ENCODE measurements around the gene ERCC5.

The ERCC5 gene

DNA sequence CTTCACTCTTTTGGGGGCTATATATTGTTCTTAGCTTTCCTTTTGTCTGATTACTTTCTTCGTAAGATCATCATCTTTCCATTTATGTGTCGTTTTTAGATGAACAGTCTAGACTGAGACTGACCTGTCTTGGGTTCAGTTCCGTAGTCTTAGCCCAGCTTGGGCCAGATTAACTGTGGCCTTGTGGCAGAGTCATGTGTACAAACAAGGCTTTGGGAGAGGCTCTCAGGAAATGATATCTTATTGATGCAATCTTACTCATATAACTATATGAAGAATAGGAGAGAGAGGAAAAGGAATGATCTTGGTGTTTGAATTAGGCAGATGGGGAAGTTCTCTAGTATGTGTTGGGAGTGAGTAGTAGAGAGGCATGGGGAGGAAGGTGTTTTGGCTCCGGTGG is 6.8 kb upstream of the ERCC5 start:
- no peak for DNase-seq

DNA sequence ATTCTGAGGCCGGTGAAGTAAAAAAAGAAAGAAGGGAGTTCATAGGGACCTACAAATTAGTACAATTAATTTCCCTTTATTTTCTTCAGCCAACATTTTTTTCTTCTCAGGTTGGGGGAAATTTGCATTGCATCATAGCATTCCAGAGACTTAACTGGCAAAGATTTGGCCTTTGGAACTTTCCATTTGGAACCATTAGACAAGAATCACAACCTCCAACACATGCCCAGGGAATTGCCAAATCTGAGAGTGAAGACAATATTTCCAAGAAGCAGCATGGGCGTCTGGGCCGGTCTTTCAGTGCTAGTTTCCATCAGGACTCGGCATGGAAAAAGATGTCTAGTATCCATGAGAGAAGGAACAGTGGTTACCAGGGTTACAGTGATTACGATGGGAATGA is 6.4 kb upstream of the ERCC5 start:
- no peak for DNase-seq

DNA sequence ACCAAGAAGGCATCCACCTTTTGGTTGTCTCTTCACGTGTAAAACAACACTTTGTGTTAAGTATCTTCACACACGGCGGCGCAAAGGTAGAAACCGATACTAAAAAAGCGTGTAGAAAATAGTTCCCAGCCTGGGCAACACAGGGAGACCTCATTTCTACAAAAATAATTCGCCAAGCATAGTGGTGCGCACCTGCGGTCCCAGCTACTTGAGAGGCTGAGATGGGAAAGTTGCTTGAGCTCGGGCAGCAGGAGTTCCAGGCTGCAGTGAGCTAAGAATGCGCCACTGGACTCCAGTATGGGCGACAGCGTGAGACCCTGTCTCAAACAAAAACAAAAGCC is 573 bp upstream of the ERCC5 start:
- DNase-seq, result no peak

DNA sequence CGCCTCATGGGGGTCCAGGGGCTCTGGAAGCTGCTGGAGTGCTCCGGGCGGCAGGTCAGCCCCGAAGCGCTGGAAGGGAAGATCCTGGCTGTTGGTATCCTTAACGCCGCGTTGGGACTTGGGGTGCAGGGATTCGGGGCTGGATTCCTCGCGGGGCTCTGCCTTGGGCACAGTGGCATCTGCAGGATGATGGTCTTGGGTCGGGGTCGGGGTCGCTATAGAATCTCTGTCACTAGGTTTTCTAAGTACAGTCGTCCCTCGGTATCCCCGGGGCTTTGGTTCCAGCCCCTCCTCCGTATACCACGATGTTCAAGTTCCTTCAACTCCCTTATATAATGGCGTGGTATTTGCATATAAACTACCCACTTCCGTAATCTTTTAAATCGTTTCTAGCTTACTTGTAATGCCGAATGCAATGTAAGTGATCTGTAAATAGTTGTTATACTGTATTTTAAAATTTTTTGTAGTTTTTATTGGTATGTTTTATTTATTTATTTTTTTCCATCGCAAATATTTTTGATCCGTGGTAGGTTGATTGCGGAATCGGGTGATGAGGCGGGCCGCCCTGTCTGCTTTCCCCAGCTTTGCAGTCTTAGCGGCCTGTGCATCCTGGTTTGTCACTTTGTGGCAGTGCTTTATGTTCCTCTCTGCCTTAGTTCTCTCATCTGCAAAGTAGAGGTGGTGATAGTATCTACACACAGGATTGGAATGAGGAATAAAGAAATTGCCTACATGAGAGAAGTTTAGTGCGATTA is 606 bp downstream of the ERCC5 start:
- DNase-seq, result peak; percentile 50

DNA sequence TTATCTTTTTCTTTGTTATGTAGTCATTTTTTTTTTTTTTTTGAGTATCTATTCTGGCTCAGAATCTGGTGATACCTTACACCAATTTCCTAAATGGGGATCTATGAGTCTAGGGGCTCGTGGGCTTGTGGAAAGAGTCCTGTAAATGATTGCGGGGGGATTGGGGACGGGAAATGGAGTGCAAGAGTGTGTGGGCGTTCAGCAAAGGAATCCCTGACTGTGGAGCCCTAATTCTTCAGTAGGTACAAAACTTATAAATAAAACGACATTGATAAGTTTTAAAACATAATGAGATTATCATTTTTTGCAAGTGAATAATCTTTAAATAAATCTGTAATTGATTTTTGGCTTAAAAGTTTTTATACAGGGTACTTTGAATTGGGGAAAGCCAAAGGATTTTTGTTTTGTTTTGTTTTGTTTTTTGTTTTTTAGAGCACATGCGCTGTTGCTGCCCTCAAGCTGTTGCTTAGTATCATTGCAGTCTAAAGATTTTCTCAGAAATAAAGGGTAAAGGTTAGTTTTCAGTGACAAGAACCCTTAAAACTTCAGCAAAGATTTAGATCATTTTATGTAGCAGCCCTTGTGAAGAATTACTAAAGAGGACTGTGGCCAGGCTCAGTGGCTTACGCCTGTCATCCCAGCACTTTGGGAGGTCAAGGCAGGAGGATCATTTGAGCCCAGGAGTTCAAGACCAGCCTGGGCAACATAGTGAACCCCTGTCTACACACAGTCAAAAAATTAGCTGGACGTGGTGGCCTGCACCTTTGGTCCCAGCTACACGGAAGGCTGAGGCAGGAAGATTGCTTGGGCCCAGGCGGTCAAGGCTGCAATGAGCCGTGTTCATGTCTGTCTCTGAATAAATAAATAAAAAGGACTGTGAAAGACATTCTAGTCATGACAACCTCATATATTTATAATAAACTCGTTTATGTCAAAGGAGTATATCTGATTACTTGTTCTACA is 1.7 kb downstream of the ERCC5 start:
- DNase-seq, result peak; percentile 35

DNA sequence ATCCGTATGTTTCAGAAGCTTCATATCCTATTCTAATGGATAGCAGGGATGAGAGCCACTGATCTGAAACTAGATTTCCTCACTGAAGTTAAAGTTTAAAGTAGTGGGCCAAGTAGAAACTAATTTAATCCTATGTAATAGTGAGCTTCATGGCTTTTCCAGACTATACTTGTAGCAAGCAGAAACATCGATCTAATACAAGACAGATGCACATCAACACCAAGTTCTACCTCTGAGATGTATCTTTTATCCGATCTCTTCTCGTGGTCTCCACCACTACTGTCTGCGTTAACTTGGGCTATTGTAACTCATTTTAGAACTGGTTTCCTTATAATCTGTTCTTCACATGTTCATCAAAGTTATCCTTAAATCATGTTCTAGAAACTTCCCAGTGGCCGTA is 3.1 kb downstream of the ERCC5 start:
- no peak for DNase-seq

DNA sequence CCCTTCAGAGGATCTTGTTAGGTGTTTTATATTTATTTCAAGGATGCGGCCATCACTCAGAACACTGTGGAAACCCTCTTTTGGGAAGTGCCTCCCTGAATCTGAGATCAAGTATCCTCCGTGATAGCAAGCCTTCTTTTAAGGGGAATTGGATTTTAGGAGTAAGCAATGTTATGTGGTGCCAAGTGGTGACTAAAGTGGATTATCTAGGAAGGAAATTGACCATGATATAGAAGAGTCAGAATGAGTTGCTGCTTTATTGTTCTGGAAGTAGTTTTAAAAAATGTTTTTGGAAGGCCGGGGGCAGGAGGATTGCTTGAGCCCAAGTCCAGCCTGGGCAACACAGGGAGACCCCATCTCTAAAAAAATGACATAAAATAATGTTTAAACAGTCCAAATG is 6.7 kb downstream of the ERCC5 start:
- no peak for DNase-seq

DNA sequence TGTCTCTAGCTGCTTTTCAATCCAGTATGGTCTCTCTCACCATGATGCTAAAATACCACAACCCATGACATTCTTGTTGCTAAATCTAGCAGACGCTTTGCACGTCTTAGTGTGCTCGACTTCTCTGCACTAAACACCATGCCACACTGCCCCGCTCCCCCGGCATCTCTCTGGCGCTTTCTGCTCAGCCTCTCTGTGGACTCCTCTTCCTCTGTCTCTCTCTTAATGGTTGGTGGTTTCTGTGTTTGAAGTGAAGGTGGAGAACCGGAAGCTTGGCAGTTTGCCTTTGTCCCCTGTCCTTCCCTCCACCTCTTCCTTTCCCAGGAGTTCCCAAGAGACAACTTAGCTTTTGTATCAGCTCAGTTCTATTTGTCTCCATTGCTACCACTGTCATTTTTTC is 8.8 kb downstream of the ERCC5 start:
- DNase-seq, result no peak

DNA sequence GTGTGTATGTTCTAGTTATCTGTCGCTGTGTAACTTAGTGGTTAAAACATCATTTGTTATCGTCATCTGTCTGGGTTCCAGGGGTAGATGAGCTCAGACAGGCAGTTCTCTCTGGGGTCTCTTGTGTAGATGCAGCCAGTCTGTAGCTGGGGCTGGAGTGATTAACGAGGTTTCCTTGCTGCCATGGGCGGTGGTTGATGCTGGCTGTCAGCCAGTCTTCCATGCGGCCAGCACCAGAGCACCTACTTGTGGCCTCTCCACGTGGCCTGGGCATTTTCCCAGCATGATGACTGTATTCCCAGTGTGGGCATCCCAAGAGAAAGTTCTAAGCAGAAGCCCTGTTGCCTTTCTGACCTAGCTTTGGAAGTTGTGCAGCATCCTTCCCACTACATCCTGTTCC is 10.7 kb downstream of the ERCC5 start:
- no peak for DNase-seq

DNA sequence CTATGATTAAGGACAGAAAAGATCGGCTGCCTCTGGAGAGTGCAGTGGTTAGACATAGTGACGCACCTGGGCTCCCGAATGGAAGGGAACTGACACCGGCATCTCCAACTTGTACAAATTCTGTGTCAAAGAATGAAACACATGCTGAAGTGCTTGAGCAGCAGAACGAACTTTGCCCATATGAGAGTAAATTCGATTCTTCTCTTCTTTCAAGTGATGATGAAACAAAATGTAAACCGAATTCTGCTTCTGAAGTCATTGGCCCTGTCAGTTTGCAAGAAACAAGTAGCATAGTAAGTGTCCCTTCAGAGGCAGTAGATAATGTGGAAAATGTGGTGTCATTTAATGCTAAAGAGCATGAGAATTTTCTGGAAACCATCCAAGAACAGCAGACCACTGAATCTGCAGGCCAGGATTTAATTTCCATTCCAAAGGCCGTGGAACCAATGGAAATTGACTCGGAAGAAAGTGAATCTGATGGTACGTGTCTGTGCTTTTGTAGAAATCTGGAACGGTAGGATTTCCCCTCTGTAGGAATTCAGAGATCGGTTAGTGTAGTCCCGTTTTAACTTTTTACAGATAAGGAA is 16.9 kb downstream of the ERCC5 start:
- DNase-seq, result no peak

DNA sequence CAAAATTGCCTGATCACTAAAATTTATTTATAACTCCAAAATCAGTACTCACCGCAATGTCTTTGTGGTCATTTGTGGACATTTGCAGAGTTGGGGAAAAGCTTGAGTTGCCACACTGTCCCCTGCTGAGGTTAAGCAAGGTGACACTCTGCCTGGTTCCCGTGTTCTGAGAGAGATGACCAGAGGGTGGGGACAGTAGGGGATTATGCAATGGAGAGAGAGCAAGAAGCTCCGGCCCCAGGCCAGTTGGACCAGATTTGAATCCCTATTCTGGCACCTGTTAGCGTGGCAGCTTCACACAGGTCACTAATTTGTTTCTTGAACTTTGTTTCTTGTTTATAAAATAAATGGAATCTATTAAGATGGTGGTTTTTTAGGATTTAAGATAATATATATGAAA is 17.8 kb downstream of the ERCC5 start:
- DNase-seq, result no peak

DNA sequence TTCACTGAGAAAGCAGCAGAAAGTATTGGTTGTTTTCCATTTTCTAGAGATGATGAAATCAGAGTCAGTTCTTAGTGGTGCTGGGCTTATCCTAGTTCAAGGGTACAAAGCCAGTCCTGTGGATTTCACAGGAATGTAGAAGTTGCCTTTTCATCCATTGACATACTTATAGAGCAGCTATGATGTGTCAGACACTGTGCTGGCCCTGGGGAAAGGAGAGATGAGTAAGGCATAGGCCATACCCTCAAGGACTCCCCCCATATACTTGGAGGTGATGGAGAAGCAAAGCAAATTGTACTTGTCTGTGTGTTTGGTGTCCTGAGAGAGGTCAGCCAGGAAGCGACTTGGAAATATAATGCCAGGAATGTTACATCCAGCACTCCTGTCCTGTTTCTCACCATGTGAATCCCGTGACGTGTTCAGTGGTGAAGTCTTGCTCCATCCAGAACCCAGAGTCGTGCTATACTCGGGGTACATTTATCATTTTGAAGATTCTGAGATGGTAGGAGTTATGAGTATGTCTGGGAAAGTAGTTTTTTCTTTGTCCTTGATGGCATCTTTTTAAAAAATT is 22.6 kb downstream of the ERCC5 start:
- DNase-seq, result no peak

DNA sequence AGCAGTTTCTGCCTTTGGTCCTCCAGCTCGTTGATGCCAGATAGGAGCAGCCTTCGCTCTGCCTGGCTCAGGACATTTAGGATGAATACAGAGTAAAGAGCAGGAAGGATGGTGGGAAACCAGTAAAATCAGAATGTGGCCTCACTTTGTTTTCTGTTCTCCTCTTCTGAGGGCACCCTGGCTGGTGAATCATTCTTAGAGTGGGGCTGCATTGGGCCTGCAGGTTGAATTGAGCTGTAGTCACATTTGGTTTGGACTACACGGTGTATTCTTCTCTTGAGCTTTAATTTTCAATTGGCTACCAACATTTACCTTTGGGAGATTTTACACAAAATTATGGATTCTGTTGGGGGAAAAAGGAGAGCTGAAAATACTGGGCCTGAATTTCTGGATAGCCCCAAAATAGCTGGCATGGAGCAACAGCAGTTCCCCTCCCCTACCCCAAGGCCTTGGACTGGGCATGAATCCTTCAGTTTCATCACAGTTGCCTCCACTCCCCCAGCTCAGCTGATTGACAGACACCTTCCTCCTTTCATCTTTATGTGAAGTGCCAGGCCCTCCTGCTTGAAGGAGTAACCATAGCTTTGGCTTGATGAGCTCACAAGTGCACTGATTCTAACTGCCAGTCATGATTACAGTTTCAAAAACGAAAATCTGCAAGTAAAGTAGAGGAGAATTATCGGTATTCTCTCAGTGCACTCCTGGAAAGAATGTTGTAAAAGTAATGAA is 24.3 kb downstream of the ERCC5 start:
- DNase-seq, result peak; percentile 25

DNA sequence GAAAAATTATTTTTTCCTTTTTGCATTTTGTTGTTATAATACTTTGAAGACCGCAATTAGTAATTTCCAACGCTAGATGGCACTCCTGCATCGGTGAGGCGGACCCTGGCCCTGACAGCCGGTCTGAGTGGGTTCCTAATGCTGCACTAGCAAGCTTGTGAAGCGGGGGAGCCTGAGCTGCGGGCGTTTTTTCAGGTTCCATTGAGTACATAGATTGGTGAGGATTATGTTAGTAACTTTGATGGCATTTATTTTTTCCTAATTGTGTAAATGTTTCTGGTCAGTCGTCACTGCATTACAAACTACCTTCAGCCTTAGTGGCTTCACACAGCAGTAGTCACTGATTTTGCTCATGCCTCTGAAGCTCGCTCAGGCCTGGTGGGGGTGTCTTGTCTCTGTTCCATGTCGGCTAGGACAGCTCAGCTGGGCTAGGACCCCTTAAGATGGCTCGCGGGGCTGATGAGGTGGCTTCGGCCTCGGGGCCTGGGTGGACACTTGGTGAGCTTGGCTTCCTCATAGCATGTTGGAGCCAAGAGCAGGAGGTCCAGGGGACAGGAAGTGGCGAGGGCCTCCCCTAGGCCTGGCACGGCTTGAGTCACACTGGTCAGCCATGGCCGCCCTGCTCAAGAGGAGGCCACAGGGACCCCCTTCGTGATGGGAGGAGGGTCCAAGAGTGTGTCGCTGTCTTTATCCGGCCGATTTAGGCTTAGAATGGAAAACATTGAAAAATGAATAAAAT is 25.0 kb downstream of the ERCC5 start:
- DNase-seq, result peak; percentile 49

DNA sequence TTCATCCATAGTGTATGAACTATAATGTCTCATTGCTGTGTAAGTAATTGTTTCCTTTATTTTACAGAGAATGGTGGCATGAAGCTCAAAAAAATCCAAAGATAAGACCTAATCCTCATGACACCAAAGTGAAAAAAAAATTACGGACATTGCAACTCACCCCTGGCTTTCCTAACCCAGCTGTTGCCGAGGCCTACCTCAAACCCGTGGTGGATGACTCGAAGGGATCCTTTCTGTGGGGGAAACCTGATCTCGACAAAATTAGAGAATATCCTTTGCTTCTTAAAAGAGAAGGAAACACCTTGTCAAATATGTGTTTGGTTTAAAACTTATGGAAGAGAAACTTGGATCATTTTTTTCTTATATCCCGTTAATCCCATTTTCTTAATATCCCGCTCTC is 26.3 kb downstream of the ERCC5 start:
- no peak for DNase-seq

DNA sequence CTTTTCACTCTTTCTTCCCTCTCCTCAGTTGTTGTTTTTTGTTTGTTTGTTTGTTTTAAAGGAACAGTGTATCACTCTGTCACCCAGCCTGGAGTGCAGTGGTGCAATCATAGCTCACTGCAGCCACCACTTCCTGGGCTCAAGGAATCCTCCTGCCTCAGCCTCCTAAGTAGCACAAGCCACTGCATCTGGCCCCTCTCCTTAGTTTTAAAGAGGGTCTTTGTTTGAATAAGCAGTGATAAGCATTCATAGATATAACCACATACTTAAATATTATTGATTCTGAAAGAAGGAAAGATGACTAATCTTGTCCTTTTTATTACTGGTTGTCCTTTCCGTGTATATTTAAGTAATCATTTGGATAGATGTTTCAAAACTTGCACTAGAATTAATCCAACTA is 26.7 kb downstream of the ERCC5 start:
- DNase-seq, result no peak

DNA sequence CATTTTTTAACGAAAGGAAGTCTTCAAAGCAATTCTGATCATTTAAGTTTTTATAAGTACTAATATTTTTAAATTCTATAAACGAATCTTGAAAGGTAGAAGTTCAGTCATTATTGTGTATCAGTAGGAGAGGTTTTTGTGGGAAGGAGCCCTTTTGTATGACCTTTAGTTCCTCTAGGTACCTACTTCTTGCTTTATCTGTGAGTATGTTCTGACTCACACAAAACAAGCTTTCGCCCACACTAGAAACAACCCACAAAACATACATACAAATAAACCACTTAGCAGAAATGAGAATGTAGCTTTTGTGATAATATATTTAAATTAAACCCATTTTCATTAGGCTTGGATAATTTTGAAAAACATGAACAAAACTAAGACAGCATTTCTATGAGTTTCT is 27.8 kb downstream of the ERCC5 start:
- no peak for DNase-seq

DNA sequence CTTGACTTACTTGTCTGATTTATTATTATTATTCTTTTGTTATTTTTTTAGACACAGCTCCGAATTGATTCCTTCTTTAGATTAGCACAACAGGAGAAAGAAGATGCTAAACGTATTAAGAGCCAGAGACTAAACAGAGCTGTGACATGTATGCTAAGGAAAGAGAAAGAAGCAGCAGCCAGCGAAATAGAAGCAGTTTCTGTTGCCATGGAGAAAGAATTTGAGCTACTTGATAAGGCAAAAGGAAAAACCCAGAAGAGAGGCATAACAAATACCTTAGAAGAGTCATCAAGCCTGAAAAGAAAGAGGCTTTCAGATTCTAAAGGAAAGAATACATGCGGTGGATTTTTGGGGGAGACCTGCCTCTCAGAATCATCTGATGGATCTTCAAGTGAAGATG is 29.4 kb downstream of the ERCC5 start:
- no peak for DNase-seq

DNA sequence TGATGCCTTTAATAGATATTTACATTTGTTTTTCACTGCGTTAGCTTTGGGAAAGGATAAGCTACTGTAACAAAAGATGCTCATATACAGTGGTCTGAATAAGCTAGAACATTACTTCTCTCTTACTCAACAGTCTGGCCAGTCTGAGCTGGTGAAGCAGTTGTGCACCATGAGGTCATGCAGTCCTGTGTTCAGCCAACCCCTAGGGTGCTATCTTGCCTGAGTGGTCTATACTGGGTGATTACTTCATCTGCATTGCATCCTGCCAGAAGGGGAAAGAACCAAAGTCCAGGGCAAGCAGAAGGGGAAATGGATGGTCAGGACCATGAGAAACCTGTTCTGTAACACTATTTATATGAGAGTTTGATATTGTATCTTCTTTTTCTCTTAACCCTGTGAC is 31.5 kb downstream of the ERCC5 start:
- no peak for DNase-seq

DNA sequence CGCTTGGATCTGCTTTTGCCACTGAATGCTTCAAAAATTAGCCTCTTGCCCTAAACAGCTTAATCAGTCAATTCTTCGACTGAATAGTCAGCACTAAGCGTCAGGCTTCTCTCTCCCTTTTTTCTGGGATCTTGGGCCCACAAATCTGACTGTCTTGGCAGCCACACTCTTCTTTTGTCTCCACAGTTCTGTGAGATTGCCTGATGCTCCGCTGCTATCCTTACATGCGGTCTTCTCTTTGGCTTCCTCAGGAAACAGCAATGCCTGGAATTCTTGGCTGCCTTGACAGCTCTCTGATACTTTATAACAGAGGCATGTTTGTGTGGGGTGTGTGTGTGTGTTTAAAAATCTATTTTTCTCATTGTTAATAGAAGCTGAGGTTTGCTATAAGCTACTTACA is 32.6 kb downstream of the ERCC5 start:
- no peak for DNase-seq

DNA sequence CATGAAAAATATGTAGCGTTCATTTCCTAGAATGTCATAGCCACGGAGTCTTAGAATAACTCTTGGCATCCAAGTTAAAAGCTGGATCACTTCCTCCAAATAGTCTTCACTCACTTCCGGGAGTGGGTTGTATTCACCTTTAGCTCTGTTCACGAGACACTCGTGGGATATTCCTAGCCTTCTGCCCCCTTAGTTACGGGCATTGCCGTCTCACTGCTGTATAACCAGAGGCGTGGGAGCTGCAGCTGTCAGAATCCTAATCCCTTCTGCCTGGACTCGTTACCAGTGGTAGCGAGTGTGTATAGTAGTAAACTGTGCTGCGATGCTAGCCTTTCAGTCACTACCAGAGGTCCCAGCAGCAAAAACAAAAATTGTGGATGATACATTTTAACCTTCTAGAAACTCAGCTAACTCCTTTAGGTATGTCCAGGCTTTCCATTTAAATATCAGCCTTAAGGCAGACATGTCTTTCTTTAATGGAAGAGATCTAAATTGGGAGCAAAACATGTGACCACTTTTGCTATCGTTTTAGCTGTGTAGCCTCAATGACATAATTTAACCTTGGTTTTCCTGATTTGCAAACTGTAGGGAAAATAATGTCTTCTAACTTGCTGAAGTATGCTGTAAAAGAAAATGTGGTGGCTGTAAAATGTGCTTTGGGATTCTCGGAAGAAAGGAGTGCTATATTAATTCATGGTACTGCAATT is 34.1 kb downstream of the ERCC5 start:
- no peak for DNase-seq

Data from right kidney (tissue), 1 donor.